Raji (cell line): ENCODE data around the gene UQCC2.

ENCODE experiments used
- POLR2A ChIP-seq: IDR thresholded peaks from 2 replicates; pipeline ENCODE4 v1.6.1; 2011; ENCODE audit warnings: low read depth, low read length, control low read depth; ENCODE audit not compliant: insufficient read depth

Gene UQCC2

DNA sequence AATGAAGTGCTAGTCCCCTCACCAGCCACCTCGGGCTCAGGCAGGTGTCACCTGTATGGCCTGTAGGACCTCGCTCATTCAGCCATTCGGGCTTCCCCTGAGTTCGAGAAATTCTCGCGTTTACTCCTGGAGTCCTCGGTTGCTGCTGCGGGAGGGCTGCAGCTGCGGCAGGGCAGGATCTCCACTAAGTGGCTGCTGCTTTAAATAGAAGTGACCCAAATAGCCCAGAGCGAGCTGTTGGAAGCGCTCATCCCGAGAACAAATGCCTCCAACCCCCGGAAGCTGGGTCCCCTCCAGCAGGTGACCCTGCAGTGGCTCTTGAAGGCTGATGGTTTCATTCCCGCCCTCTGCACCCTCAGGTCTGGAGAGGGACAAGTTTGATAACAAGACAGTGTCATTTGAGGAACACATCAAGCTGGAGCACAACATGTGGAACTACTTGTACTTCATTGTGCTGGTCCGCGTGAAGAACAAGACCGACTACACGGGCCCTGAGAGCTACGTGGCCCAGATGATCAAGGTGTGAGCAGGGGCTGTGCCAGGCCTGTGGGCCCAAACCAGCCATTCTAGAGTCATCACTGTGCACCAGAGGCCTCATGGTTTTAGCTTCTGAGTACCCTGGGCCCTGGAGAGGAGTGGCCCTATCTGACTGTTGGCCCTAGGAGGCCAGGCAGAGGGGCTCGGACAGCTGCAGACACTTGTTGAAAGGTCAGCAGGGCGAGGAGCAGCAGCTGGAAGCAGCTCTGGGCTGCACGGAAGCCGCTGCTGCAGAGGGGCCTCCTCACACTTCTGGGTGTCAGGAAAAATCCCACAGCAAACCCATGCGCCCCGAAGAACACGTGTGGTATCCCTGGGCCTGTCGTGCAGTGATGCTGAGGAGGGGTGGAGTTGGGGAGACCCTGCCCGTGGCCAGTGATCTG is 18.1 kb downstream of the UQCC2 start:
- no peak for TF ChIP-seq POLR2A

DNA sequence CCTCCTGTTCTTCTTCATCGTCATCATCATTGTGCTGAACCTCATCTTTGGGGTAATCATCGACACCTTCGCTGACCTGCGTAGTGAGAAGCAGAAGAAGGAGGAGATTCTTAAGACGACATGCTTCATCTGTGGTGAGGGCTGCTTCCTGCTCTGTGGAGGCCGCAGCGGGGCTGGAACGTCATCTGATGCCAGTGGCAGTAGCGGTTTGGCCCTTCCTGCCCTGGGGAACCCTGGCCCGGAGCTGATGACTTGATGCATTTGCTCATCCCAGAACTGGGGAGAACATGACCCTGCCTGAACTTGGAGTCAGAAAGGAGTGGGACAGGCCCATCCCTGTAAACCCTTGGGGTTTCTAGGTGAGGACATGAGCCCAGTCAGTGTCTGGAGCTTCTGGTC is 18.7 kb downstream of the UQCC2 start:
- no peak for TF ChIP-seq POLR2A

DNA sequence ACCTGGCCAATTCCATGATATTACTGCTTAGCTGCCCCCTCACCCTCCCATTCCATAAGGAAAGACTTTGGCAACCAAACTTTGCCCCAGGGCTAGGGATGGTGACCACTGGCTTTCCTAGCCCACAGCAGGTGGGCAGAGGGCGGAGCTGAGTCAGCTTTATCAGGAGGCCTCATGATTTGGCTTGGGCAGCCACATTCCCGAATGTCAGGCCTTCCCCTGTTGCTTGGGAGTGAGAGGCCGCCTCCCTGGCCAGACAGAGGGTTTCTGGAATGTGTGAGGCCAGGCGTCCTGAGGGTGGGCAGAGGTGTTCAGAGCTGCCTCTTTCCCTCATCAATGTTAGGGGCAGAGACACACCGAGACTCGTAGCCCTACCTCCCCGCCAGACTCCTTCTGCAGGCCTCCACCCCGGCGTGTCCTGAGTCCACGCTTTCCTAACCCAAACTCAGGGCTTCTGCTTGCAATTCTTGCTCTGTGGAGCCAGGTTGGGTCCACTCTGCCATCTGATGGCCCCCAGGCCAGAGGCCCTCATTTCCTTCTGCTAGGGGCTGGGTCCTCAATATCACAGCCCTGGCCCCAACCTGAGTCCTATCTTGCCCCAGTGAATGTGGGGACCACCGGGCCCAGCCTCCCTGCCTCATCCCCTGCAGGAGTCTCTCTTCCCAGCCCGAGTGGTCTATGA is 19.3 kb downstream of the UQCC2 start:
- no peak for TF ChIP-seq POLR2A

DNA sequence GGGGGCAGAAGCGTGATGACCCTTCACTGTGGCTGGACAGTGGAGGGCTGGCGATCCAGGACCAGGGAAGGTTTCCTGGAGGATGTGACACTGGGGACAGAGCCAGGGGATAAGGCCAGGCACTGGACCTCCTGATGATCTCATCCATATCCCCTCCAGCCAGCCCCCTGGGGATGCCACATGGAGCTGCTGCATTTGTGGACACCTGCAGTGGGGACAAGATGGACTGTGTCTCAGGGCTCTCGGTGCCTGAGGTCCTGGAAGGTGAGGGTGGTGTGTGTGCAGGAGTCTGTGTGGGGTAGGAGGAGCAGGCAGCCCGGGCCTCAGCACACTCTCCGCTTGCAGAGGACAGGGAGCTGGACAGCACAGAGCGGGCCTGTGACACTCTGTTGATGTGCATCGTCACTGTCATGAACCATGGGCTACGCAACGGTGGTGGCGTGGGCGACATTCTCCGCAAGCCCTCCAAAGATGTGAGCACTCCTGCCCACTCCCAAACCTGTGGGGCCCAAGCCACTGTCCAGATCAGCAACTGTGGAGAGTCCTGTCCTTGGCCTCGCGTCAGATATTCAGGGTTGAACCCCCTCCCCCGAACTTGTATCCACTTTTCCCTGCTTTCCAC is 19.9 kb downstream of the UQCC2 start:
- no peak for TF ChIP-seq POLR2A

DNA sequence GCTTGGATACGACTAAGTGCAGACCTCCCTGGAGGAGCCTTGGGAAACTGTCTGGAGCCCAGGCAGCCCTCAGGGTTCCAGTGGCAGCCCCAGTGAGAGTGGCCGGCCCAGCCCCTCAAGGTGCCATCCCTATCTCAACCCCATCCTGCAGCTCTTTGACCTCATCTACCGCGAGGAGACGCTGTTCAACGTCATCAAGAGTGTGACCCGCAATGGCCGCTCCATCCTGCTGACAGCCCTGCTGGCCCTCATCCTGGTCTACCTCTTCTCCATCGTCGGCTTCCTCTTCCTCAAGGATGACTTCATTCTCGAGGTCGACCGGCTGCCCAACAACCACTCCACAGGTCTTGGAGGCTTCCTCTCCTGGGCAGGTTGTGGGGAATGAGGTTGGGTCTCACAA is 20.7 kb downstream of the UQCC2 start:
- TF ChIP-seq POLR2A = no peak

DNA sequence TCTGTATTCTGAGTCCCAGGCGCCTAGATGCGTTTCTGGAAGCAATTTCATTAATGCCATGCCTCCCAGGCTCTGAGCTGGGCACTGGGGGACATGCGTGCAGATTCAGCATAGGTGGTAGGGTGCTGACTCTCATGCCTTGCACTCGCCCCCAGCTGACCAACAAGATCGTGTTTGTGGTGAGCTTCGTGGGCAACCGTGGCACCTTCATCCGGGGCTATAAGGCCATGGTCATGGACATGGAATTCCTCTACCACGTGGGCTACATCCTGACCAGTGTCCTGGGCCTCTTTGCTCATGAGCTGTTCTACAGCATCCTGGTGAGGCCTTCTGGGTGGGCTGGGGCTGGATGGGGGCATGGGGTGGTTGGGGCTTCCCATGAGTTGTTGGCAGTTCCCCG is 21.6 kb downstream of the UQCC2 start:
- no peak for TF ChIP-seq POLR2A

DNA sequence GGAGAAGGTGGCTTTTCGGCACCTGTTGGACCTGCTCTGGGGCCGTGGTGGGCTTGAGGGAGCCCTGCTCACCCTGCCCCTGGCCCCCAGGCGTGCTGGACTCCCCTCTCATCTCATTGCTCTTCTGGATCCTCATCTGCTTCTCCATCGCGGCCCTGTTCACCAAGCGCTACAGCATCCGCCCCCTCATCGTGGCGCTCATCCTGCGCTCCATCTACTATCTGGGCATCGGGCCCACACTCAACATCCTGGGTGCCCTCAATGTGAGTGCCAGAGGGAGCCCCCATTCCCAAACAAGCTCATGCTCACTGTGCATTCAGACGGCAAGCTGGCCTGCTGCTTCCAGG is 22.4 kb downstream of the UQCC2 start:
- no peak for TF ChIP-seq POLR2A

DNA sequence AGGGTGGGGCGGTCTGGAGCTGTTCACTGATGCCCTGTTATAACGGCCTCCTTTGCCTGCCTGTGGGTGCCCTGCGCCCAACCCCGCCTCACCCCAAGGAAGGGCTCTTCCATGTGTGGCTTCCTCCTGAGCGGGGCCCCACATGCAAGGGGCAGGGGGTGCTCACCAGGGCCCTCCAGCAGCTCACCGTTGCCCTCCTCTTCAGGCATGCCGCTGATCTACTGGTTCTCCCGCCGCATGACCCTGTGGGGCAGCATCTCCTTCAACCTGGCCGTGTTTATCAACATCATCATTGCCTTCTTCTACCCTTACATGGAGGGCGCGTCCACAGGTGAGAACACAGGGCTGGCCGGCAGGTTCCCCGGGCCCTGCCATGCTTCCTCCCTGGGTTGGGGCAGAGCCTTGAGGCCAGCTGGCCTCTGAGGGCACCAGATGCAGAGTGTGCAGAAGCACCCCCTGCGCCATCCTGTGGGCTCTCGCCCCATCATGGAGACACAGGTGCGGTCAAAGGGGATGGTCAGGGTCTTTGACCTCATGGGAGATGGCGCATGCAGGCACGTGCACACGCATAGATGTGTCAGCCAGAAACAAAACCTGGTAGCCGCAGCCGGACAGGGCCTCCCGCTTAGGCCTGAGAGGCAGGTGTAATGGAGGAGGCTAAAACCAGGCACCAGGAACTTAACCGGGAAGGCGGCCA is 22.9 kb downstream of the UQCC2 start:
- TF ChIP-seq POLR2A = no peak

DNA sequence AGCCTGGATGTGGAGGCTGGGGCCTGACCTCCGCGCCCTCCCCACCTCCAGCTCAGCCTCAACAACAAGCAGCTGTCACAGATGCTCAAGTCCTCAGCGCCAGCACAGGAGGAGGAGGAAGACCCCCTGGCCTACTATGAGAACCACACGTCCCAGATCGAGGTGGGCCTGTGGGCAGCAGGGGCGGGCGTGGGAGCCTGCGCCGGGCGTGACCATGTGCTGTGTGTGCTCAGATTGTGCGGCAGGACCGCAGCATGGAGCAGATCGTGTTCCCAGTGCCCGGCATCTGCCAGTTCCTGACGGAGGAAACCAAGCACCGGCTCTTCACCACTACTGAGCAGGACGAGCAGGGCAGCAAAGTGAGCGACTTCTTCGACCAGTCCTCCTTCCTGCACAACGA is 23.5 kb downstream of the UQCC2 start:
- no peak for TF ChIP-seq POLR2A

DNA sequence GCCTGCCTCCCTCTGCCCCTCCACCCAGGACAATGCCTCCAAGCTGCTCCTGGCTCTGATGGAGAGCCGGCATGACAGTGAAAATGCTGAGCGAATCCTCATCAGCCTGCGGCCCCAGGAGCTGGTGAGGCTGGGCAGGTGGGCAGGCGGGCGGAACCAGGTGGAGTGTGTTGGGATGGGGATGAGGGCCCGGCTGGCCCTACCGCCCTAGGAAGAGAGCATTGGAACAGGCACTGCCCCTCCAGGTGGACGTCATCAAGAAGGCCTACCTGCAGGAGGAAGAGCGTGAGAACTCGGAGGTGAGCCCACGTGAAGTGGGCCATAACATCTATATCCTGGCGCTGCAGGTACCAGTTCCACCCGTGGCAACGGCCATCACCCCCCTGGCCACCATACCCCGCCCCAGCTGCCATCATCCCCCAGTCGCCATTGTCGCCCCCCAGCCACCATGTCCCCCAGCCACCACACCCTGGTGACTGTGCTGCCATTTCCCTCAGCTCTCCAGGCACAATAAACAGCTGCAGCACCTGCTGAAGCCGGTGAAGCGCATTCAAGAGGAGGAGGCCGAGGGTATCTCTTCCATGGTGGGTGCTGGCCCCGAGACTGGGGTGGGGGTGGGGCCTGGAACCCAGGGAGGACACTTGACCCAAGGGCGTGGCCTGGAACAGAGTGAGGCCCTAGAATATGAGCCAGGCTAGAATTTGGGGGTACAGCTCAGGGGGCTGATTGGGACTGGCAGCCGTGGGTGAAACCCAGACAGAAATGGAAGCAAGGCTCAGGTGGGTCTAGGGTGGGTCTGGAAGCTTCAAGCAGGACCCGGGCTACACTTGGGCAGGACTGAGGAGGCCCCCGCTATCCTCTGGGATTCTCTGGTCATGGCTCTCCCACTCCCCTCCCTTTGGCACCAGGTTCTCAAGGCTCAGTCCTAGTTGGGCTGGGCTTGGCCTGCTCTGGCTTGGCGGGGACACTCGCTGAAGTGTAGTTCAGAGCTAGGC is 24.2 kb downstream of the UQCC2 start:
- TF ChIP-seq POLR2A = no peak

DNA sequence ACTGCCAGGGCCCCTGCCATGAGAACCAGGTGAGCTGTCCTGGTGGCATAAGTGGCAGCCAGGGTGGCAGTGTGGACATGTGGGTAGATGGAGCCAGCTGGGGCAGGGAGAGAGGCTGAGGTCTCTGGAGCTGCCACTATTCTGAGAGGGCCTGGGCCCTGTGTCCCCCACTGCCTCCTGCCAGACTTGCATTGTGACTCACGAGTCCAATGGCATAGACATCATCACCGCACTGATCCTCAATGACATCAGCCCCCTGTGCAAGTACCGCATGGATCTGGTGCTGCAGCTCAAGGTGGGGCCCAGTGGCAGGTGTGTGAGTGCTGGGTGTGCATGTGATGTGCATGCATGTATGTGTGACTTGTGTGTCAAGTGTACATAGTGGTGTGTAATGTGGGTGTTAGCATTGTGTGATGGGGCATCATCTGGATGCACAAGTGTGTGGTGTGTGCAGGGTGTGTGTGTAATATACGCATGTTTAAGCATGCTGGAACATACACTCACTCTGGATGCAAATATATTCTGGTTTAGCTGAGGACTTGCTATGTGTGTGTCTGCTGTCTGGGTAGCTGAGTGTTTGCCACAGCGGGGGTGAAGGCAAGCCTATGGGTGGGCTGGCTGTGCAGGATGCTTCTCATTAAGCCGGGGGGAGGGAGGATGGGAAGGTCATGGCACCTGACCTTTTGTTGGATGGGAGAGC is 25.1 kb downstream of the UQCC2 start:
- no peak for TF ChIP-seq POLR2A

DNA sequence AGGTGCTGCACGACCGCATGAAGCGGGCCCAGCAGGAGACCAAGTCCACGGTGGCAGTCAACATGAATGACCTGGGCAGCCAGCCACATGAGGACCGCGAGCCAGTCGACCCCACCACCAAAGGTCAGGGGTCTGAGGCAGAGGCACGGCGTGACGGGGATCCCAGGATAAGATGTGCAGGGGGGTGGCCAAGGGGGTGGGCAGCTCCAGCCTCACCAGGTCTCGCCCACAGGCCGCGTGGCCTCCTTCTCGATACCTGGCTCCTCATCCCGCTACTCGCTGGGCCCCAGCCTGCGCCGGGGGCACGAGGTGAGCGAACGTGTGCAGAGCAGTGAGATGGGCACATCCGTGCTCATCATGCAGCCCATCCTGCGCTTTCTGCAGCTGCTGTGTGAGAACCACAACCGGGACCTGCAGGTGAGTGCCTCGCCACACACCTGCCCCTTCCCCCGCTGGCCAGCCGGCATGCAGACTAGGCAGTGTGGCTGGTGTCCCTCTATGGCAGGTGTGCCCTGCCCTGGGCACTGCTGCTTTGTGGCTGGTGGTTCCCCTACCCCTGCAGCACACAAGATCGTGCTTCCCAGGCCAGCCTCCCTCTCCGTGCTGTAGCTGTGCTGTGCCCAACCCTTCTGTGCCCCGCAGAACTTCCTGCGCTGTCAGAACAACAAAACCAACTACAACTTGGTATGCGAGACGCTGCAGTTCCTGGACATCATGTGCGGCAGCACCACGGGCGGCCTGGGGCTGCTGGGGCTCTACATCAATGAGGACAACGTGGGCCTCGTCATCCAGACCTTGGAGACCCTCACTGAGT is 25.9 kb downstream of the UQCC2 start:
- TF ChIP-seq POLR2A = no peak

DNA sequence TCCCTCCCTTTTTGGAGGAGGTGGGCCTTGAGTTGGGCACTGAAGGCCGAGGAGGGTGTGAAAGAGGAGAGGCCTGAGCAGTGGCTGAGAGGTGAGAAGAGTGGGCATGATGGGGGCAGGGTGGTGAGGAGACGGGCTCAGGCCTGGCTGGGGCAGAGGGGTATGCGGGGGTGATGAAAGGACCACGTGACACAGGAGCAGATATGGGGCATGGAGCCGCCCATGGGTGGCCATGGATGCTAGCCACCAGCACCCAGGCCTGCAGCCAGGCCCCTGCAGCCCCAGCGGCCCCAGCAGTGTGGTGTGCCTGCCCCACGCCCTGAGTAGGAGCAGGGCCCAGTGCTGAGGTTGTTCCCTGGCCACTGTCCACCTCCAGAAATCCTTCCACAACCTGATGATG is 26.5 kb downstream of the UQCC2 start:
- TF ChIP-seq POLR2A = no peak

DNA sequence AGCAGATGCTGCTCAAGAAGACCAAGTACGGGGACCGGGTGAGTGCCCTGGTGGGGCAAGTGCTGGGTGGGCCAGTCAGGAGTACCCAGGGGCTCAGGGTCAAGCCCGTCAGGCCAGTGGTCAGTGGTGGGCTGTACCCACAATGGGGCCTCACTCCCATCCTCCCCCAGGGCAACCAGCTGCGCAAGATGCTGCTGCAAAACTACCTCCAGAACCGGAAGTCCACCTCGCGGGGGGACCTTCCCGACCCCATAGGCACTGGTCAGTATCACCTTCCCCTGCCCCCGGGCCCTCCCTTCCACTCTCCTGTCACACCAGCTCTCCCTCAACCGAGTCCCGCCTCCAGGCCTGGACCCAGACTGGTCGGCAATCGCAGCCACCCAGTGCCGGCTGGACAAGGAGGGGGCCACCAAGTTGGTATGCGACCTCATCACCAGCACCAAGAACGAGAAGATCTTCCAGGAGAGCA is 27.0 kb downstream of the UQCC2 start:
- TF ChIP-seq POLR2A = no peak
